Lower leg skin (tissue), 4 donors: Measurements from ENCODE around the gene P2RY8. TPM values are rescaled to one million over a fixed set of nuclear protein-coding genes. Genes with fewer than 3 reads are reported as not detected.

Experiments
- DNase-seq, 2 donors: peaks; one replicate each; pipeline ENCODE4 v3.0.0-alpha.2; 2019; ENCODE audit warnings: low spot score in 2 of 2
- H3K4me3 ChIP-seq: fragments of 200-600 bp; sonication (generic); 2 replicates; pipeline ENCODE4 v1.5.1; 2017; ENCODE audit warnings: mild to moderate bottlenecking, low read depth; ENCODE audit not compliant: poor library complexity, severe bottlenecking
- POLR2A ChIP-seq, 2 donors: fragments of 450-650 bp; IDR thresholded peaks; one replicate each; pipeline ENCODE4 v1.6.1; 2016 to 2017; ENCODE audit warnings: antibody characterized with exemption in 2 of 2, mild to moderate bottlenecking in 1 of 2, moderate library complexity in 1 of 2
- WGBS, 2 donors: methylation state at CpG; one replicate each; pipeline ENCODE4 v1.1.5; 2018; 5-methylcytosine and 5-hydroxymethylcytosine counted together
- intact Hi-C: fragments of 100-400 bp; cut with DNase I; formaldehyde crosslinking; loops from one replicate; pipeline ENCODE4 v1.15.0; 2023; ENCODE audit warnings: low total_unique reads
- total RNA-seq, 4 donors: library from RNA; depleted of rRNA; stranded (reverse); fragments of >200 nt; gene quantifications; one replicate each; pipeline ENCODE4 v1.1.0, GENCODE V29; 2016
- TF ChIP-seq, protein P1 (sequence below), 3 donors: fragments of 450-650 bp; IDR thresholded peaks; one replicate each; pipeline ENCODE4 v1.5.1; 2016; ENCODE audit warnings: antibody characterized with exemption in 3 of 3, mild to moderate bottlenecking in 3 of 3, moderate library complexity in 2 of 3

The P2RY8 gene
- total RNA-seq, 4 donors from 2014 or later: 0.08 to 0.81 (median 0.48) TPM

DNA sequence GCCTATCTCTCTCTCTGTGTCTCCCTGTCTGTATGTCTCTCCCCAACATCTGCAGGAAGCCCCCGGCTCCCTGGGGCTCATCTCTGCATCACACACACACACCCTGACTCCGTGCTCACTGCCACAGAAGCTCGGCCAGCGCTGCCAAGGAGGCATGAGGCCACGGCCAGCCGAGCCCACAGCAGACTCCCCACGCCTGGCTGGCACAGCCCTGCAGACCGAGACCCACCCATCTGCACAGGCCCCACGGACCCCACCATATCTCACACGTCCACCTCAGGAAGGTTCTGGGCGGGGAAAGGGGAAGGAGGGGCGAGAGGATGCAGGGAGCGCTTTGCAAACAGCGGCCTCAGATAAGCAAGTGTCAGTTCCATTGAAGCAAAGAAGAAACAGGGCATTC, 116.6 kb downstream of the P2RY8 start:
- DNase-seq: no peak
- no peak overlapping the region for H3K4me3 ChIP-seq
- TF ChIP-seq, protein P1, sequence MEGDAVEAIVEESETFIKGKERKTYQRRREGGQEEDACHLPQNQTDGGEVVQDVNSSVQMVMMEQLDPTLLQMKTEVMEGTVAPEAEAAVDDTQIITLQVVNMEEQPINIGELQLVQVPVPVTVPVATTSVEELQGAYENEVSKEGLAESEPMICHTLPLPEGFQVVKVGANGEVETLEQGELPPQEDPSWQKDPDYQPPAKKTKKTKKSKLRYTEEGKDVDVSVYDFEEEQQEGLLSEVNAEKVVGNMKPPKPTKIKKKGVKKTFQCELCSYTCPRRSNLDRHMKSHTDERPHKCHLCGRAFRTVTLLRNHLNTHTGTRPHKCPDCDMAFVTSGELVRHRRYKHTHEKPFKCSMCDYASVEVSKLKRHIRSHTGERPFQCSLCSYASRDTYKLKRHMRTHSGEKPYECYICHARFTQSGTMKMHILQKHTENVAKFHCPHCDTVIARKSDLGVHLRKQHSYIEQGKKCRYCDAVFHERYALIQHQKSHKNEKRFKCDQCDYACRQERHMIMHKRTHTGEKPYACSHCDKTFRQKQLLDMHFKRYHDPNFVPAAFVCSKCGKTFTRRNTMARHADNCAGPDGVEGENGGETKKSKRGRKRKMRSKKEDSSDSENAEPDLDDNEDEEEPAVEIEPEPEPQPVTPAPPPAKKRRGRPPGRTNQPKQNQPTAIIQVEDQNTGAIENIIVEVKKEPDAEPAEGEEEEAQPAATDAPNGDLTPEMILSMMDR (IDR thresholded peaks at IDR 0.05): no peak
- TF ChIP-seq POLR2A (IDR thresholded peaks at IDR 0.05): no peak
- intact Hi-C loops: no loop called here
- WGBS, 2 donors: 76 to 84% methylated on average over 14 of the region's 14 CpGs

DNA sequence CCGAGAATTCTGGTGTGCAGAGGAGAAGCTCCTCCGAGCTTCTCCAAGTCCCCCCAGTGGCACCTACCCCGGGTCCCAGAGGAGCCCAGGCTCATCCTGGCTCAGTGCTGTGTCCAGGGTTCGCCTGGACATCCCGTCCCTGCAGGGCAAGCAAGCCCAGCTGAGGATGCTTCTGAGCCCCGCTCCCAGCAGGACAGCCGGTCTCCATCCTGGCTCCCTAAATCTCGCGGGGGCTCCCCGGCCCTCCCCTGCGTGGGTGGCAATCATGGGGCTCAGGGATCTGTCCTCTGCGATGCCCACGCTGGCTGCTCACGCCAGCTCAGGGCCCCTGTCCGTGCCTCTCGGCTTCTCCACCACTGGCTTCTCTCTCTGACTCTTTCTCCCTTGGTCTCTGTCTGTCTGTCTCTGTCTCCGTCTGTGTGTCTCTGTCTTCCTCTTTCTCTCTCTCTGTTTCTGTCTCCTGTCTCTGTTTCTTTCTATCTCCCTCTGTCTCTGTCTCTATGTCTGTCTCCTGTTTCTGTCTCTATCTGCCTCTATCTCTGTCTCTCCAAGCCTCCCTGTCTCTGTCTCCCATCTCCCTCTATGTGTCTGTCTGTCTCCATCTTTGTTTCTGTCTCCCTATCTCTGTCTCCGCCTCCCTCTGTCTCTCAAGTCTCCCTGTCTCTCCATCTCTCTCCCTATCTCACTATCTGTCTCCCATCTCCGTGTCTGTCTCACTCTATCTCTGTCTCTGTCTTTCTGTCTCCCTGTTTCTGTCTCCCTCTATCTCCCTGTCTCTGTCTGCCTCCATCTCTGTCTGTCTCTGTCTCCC, 117.2 kb downstream of the P2RY8 start:
- WGBS, 2 donors: 94% methylated on average over 18 to 19 of the region's 19 CpGs
- no peak overlapping the region for H3K4me3 ChIP-seq
- no peak for TF ChIP-seq POLR2A (IDR thresholded peaks at IDR 0.05)
- TF ChIP-seq, protein P1 (IDR thresholded peaks at IDR 0.05): no peak
- no peak for DNase-seq
- intact Hi-C loops: no loop called here

DNA sequence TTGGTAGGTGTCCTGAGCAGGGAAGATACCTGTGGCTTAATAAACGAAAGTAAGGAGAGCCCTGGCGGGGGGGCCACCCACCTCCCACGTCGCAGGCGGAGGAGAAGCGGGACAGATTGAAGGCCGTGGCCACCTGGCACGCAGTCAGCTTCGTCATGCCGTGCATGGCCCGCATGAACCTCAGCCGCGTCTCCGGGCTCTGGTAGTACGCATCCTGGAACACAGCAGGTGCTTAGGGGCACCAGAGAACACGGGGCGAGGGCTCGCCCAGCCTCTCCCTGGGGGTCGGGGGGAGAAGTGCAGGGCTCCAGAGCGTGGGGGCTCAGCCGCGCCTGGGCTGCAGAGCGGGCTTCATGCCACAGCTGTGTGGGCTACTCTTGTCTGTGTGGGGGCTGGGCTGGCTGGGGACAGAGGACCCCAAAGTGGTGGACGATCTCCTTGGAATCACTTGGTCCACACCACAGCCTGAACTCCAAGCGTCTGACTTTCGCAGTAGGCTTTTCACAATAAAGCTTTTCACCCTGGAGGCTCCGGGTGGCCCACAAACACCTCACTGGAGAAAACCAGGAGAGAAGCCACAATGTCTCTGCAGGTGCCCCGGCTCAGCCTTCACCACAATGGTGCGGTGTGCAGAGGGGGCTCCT, 118.0 kb downstream of the P2RY8 start:
- WGBS, 2 donors: 92 to 95% methylated on average over 23 to 28 of the region's 29 CpGs
- TF ChIP-seq, protein P1 (IDR thresholded peaks at IDR 0.05): no peak
- TF ChIP-seq POLR2A (IDR thresholded peaks at IDR 0.05): no peak
- intact Hi-C loops: no loop called here
- no peak for DNase-seq
- no peak overlapping the region for H3K4me3 ChIP-seq

DNA sequence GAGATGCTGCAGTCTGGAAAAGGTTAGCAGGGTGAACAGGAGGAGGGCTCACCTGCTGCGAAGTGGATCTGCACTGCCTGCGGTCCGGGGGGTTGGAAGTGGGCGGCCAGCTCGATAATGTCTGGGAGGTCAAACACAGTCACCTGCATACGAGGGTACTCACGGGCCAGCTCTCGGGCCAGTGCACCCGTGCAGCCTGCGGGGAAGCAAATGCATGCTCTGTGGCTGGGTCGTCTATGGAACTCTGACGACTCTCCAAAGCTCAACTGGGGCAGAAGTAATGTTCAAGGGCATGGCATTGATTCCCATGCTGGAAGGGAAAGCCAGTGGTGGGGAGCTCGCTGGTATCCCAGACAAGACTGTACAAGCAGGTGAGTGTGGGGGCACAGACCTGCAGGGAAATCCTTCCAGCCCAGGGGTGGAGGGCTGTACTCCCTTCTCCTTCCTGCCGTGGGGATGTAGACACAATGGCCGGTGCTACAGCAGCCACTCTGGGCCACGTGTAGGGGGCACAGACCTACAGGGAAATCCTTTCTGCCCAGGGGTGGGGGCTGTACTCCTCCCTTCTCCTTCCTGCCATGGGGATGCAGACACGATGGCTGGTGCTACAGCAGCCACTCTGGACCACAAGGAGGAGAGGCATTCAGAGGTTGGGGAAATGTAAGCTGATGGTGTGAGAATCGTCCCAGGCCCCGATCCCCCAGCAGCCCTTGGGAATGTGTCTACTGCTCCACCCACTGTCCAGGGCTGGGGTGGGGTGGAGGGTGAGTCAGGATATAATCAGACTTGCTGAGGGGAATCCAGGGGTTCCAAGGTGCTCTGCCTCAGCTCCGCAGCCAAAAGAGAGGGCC, 118.8 kb downstream of the P2RY8 start:
- H3K4me3 ChIP-seq: no peak overlapping the region
- intact Hi-C loops: no loop called here
- no peak for DNase-seq
- TF ChIP-seq POLR2A (IDR thresholded peaks at IDR 0.05): no peak
- TF ChIP-seq, protein P1 (IDR thresholded peaks at IDR 0.05): no peak
- WGBS, 2 donors: 96 to 99% methylated on average over 13 to 19 of the region's 20 CpGs

DNA sequence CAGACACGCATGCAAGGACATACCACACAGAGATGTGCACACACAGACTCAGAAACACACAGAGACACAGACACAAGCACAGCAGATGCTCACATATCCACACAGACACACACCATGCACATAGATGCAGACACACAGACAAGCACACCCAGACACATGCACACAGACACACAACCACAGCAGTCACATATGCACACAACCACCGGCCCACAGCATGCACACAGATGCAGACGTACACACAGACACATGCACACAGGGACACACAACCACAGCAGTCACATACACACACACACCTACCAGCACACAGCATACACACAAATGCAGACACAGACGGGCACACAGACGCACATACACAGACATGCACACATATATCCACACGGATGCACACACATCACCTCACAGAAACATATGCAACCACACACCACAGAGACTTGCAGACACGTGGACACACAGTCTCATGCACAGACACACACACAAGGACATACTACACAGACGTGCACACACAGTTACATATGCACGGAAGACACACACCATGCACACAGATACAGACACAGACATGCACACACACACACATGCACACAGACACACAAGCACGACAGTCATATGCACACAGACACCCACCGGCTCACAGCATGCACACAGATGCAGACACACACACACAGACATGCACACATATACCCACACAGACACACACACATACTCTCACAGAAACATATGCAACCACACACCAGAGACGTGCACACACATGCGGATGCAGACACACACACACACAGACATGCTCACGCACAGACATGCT, 119.8 kb downstream of the P2RY8 start:
- TF ChIP-seq, protein P1 (IDR thresholded peaks at IDR 0.05): no peak
- TF ChIP-seq POLR2A (IDR thresholded peaks at IDR 0.05): no peak
- intact Hi-C loops: no loop called here
- 75 to 77% methylated on average over 14 of the region's 14 CpGs for WGBS, 2 donors

More for the DNA sequence above, 119.8 kb downstream of the P2RY8 start:
- H3K4me3 ChIP-seq: no peak overlapping the region
- DNase-seq: no peak
